Cardiac muscle cell (in vitro differentiated cells and primary cell): ENCODE data around the gene PRR36. TPM values are rescaled to one million over a fixed set of nuclear protein-coding genes. Genes with fewer than 3 reads are reported as not detected.

Experiments
- DNase-seq, 2 donors: peaks; one replicate each; pipeline versions ENCODE4 v3.0.0 to v3.0.0-alpha.2; 2010 to 2017; ENCODE audit warnings: low read depth in 1 of 2, low spot score in 1 of 2
- H3K27ac ChIP-seq: fragments of 200-600 bp; sonication (generic); 2 replicates; pipeline ENCODE4 v1.5.1; 2016
- H3K27me3 ChIP-seq: fragments of 200-600 bp; sonication (generic); 2 replicates; pipeline ENCODE4 v1.6.0; 2016; ENCODE audit warnings: control low read depth
- H3K36me3 ChIP-seq: fragments of 200-600 bp; sonication (generic); 2 replicates; pipeline ENCODE4 v1.5.1; 2016; ENCODE audit warnings: control low read depth
- H3K4me1 ChIP-seq: fragments of 200-600 bp; sonication (generic); 2 replicates; pipeline ENCODE4 v1.8.1; 2017; ENCODE audit warnings: low read depth, mild to moderate bottlenecking, mixed run types
- H3K4me3 ChIP-seq: fragments of 200-600 bp; sonication (generic); 2 replicates; pipeline ENCODE4 v1.5.1; 2016; ENCODE audit warnings: mild to moderate bottlenecking
- H3K9me3 ChIP-seq: fragments of 200-600 bp; sonication (generic); 2 replicates; pipeline ENCODE4 v1.5.1; 2017; ENCODE audit warnings: low read depth, mild to moderate bottlenecking, control low read depth
- CTCF ChIP-seq: IDR thresholded peaks from 2 replicates; pipeline ENCODE4 v1.5.1; 2012; ENCODE audit warnings: low read depth, mild to moderate bottlenecking, low read length
- polyA plus RNA-seq: library from polyadenylated mRNA; unstranded; fragments of >200 nt; fragmentation: Nextera tagmentation; extraction: Ambion mirVana; gene quantifications from 2 replicates; pipeline ENCODE4 v1.2.1, GENCODE V29; 2016
- total RNA-seq: library from RNA; depleted of rRNA; stranded (reverse); fragments of >200 nt; gene quantifications from 2 replicates; pipeline ENCODE4 v1.2.3, GENCODE V29; 2016

The PRR36 gene
- total and polyA plus RNA-seq, 2 experiments from 2014 or later: 6.1 to 6.2 TPM

- Histone ChIP-seq H3K4me1 (peaks cover 2% of the 10 kb centered on the region), H3K36me3 (no peaks in the 10 kb centered on the region), H3K4me3 (no peak overlapping the region), H3K27ac (no peak overlapping the region), H3K9me3 (no peaks in the 10 kb centered on the region), H3K27me3 (peaks cover 13% of the 10 kb centered on the region)
- no peak for TF ChIP-seq CTCF
- no peak for DNase-seq
Measured at GRCh38 chr19:7832009-7832408, 42.2 kb downstream of the PRR36 start.

GRCh38 chr19:7831452-7831851 lies 42.7 kb downstream of the PRR36 start:
- peak; percentile 43 to 48 for DNase-seq
- Histone ChIP-seq H3K27me3 (peaks cover 13% of the 10 kb centered on the region), H3K36me3 (no peaks in the 10 kb centered on the region), H3K4me1 (peaks cover 2% of the 10 kb centered on the region), H3K9me3 (no peaks in the 10 kb centered on the region), H3K4me3 (no peak overlapping the region), H3K27ac (no peak overlapping the region)
- TF ChIP-seq CTCF: peak; percentile 43

- Histone ChIP-seq H3K27me3 (peaks cover 13% of the 10 kb centered on the region), H3K36me3 (no peaks in the 10 kb centered on the region), H3K4me1 (peaks cover 2% of the 10 kb centered on the region), H3K9me3 (no peaks in the 10 kb centered on the region), H3K4me3 (peak overlapping the region; percentile 95), H3K27ac (no peak overlapping the region)
- TF ChIP-seq CTCF: no peak
- no peak for DNase-seq
Measured at GRCh38 chr19:7830823-7831222, 43.4 kb downstream of the PRR36 start.

GRCh38 chr19:7830272-7830771 lies 43.9 kb downstream of the PRR36 start:
- H3K36me3 ChIP-seq: no peaks in the 10 kb centered on the region
- peak overlapping the region; percentile 95 for H3K4me3 ChIP-seq
- no peak overlapping the region for H3K27ac ChIP-seq
- no peaks in the 10 kb centered on the region for H3K9me3 ChIP-seq
- TF ChIP-seq CTCF: no peak
- H3K27me3 ChIP-seq: peaks cover 13% of the 10 kb centered on the region
- H3K4me1 ChIP-seq: peaks cover 2% of the 10 kb centered on the region
- no peak for DNase-seq

GRCh38 chr19:7829561-7830271 lies 44.5 kb downstream of the PRR36 start, which contains the start of gene EVI5L:
TSS of gene EVI5L (plus strand) at chr19:7830218. CDS start at chr19:7846543, 16,325 bp downstream.
- Histone ChIP-seq H3K36me3 (no peaks in the 10 kb centered on the region), H3K4me1 (peaks cover 2% of the 10 kb centered on the region), H3K27ac (no peak within 1 kb of the TSS), H3K9me3 (no peaks in the 10 kb centered on the region), H3K27me3 (peaks cover 13% of the 10 kb centered on the region), H3K4me3 (peak within 1 kb of the TSS; percentile 95)
- DNase-seq: peak; percentile 100
- TF ChIP-seq CTCF: no peak
